BLaER1 treated with 17β-estradiol and CSF1 and Interleukin-3, amounts not matched to agents 10 nM and 100 nM (cell line): ENCODE measurements around the gene TTN.

Experiments used
- H3K27ac ChIP-seq, 11 experiments: shearing (Covaris generic); formaldehyde crosslinking; 2 replicates each; pipeline ENCODE4 v1.8.1; 2022
- H3K27me3 ChIP-seq, 11 experiments: shearing (Covaris generic); formaldehyde crosslinking; 2 replicates each; pipeline ENCODE4 v1.8.1; 2022
- H3K36me3 ChIP-seq, 11 experiments: shearing (Covaris generic); formaldehyde crosslinking; 2 replicates each; pipeline ENCODE4 v1.8.1; 2022
- H3K4me1 ChIP-seq, 10 experiments: shearing (Covaris generic); formaldehyde crosslinking; 2 replicates each; pipeline ENCODE4 v1.8.1; 2022
- H3K4me2 ChIP-seq, 11 experiments: shearing (Covaris generic); formaldehyde crosslinking; 2 replicates each; pipeline ENCODE4 v1.8.1; 2022
- H3K4me3 ChIP-seq, 10 experiments: shearing (Covaris generic); formaldehyde crosslinking; 2 replicates each; pipeline ENCODE4 v1.8.1; 2022
- H3K9ac ChIP-seq, 11 experiments: shearing (Covaris generic); formaldehyde crosslinking; 2 replicates each; pipeline ENCODE4 v1.8.1; 2022
- H3K9me3 ChIP-seq, 11 experiments: shearing (Covaris generic); formaldehyde crosslinking; replicated peaks in 1 of 11; 2 replicates each; pipeline ENCODE4 v1.8.1; 2022
- H4K20me1 ChIP-seq, 11 experiments: shearing (Covaris generic); formaldehyde crosslinking; 2 replicates each; pipeline ENCODE4 v1.8.1; 2022
- Cebpa-rat ChIP-seq, 11 experiments: shearing (Covaris generic); IDR thresholded peaks; 2 replicates each; pipeline ENCODE4 v1.8.1; 2022

The TTN gene

DNA sequence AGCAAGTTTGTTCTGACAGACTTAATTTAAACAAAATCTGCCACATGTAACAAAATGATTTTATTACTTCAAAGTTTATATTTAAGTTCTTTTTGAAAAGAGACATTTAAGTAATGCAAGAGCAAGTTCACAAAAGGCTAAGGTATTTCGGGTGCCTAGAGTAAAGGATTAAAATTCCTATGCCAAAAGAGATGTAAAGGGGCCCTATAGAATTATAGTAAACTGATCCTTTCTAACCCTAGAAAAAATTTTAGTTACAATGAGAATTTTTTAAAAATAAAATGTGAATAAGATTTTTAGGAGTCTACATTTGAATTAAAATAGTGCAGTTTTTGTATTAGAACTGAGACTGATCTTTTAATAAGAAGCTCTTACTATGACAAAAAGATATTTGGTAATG is 179.8 kb downstream of the TTN start:
- H3K9me3 ChIP-seq: no peaks in the 10 kb centered on the region
- no peaks in the 10 kb centered on the region for H3K27me3 ChIP-seq
- no peak overlapping the region for H3K4me2 ChIP-seq
- no peak overlapping the region for H3K4me3 ChIP-seq
- no peak overlapping the region for H3K27ac ChIP-seq
- no peaks in the 10 kb centered on the region for H3K36me3 ChIP-seq
- no peak for TF ChIP-seq Cebpa-rat (IDR thresholded peaks at IDR 0.05)
- H4K20me1 ChIP-seq: no peaks in the 10 kb centered on the region
- no peaks in the 10 kb centered on the region for H3K4me1 ChIP-seq
- no peak overlapping the region for H3K9ac ChIP-seq

DNA sequence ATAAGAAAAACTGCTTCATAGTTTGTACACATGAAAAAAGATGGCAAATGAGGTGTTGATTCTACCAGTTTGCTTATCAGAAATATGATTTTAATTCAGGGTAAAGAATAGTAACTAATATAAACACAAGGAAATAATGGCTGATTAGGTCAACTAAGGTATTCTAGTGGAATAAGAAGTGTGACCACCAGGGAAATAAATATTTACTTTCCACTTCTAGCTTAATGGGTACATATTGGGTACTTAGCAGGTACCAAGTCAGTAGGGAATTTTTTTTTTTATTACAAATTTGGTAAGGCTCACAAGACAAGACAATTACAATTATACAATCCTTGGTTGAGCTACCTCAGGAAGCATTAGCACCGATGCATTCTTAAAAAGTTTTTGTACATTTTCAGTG is 191.3 kb downstream of the TTN start:
- Histone ChIP-seq H4K20me1 (no peaks in the 10 kb centered on the region), H3K4me1 (no peaks in the 10 kb centered on the region), H3K27me3 (no peaks in the 10 kb centered on the region), H3K4me2 (no peak overlapping the region), H3K4me3 (no peak overlapping the region), H3K27ac (no peak overlapping the region), H3K9me3 (no peaks in the 10 kb centered on the region), H3K9ac (no peak overlapping the region), H3K36me3 (no peaks in the 10 kb centered on the region)
- no peak for TF ChIP-seq Cebpa-rat (IDR thresholded peaks at IDR 0.05)

DNA sequence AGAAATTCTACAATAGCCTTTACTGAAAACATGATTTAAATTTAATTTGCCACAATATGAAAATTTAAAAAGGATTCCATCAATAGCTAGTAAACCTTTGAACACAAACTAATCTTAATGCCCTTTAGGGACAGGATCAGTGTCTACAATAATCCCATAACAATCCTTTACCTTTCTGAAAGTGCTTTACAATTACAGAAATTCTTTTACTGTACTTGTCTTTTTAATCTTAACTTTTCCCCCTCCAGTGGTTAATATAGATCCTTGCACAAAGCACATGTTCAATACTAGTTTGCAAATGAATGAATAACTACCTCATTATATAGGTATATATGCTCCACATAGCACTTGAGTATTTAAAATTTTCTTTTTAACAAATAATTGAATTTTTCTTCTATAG is 204.3 kb downstream of the TTN start:
- no peak overlapping the region for H3K27ac ChIP-seq
- no peak overlapping the region for H3K4me2 ChIP-seq
- H3K9me3 ChIP-seq: no peaks in the 10 kb centered on the region
- H3K36me3 ChIP-seq: 0 out of 22 replicates have a peak, but pooled peaks cover 0 to 6% (median 0%) of the 10 kb centered on the region in 11 experiments
- no peaks in the 10 kb centered on the region for H3K27me3 ChIP-seq
- H3K4me3 ChIP-seq: no peak overlapping the region
- H3K4me1 ChIP-seq: no peaks in the 10 kb centered on the region
- TF ChIP-seq Cebpa-rat (IDR thresholded peaks at IDR 0.05): no peak
- H4K20me1 ChIP-seq: no peaks in the 10 kb centered on the region
- H3K9ac ChIP-seq: no peak overlapping the region

DNA sequence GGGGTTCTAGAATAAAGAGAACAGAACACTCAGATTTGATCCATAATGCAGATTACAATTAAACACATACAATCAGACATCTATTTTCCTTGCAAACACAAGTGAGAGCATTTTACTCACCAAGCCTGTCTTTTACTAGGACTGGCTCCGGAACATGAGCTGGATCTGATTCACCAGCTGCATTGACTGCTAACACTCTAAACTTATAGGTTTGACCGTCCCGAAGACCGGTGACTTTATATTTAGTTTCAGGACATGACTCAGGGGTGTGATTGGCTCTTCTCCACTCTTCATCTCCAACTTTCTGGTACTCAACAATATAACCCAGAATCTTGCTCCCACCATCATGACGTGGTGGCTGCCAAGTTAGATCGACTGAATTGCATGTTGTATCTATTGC is 214.6 kb downstream of the TTN start:
- Histone ChIP-seq H3K36me3 (no peaks in the 10 kb centered on the region), H3K27ac (no peak overlapping the region), H3K9me3 (no peaks in the 10 kb centered on the region), H3K4me1 (no peaks in the 10 kb centered on the region), H4K20me1 (no peaks in the 10 kb centered on the region), H3K9ac (no peak overlapping the region), H3K4me3 (no peak overlapping the region), H3K4me2 (no peak overlapping the region), H3K27me3 (no peaks in the 10 kb centered on the region)
- TF ChIP-seq Cebpa-rat (IDR thresholded peaks at IDR 0.05): no peak

DNA sequence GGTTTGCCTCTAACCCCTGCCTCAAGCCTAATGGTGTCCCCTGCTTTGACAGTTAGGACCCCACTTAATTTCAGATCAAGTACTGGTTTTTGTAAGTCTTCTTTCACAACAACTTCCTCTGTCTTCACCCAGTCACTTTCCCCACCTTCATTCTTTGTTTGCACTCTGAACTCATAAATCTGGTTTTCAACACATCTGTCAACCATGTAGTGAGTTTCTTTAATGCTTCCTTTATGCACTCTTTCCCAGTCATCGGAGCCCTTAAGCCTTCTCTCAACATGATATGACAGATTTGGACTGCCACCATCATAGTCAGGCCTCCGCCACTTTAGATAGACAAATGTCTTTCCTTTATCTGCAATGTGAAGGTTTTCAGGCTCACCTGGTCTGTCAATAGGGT is 217.9 kb downstream of the TTN start:
- no peaks in the 10 kb centered on the region for H4K20me1 ChIP-seq
- no peak for TF ChIP-seq Cebpa-rat (IDR thresholded peaks at IDR 0.05)

DNA sequence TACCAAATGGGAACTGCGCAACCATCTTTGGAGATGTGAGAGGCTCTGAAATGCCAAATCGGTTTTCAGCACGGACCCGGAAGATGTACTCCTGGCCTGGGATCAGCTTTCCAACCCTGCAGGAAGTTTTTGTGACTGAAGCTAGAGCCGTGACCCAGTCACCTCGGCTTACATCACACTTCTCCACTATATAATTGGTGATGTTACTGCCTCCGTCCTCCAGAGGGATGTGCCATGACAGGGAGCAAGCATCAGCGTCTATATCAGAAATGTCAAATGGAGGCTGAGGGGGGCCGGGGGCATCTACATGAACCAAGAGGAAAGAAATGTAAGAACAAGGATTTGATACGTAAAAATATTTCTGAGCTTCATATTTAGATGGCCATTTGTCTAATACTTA is 222.6 kb downstream of the TTN start:
- no peak overlapping the region for H3K4me2 ChIP-seq
- H3K9me3 ChIP-seq: no peaks in the 10 kb centered on the region

More for the DNA sequence above, 217.9 kb downstream of the TTN start:
- Histone ChIP-seq H3K9me3 (no peaks in the 10 kb centered on the region), H3K27me3 (no peaks in the 10 kb centered on the region), H3K9ac (no peak overlapping the region), H3K36me3 (no peaks in the 10 kb centered on the region), H3K4me3 (no peak overlapping the region), H3K4me2 (no peak overlapping the region), H3K27ac (no peak overlapping the region), H3K4me1 (no peaks in the 10 kb centered on the region)

DNA sequence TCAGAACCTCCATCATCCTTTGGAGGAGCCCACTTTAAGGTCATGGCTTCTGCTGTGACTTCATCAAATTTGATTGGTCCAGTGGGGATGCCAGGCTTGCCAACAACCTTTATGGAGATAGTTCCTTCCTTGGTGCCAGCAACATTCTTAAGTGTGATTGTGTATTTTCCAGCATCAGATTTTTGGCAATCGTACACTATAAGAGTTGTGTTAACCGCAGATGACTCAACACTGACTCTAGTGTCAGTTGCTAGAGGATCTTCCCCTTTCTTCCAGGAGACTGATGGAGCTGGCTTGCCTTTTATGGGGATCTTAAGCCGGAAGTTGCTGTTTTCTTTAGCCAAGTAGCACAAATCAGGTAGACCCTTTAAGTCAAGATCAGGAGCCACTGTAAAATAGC is 228.2 kb downstream of the TTN start:
- H3K4me1 ChIP-seq: no peaks in the 10 kb centered on the region
- H4K20me1 ChIP-seq: no peaks in the 10 kb centered on the region
- no peaks in the 10 kb centered on the region for H3K27me3 ChIP-seq
- no peak for TF ChIP-seq Cebpa-rat (IDR thresholded peaks at IDR 0.05)
- peaks cover 0 to 6% (median 0%) of the 10 kb centered on the region in 11 experiments; a peak in 2 of 22 replicates for H3K36me3 ChIP-seq
- H3K27ac ChIP-seq: no peak overlapping the region
- no peak overlapping the region for H3K4me3 ChIP-seq
- H3K9ac ChIP-seq: no peak overlapping the region
- no peak overlapping the region for H3K4me2 ChIP-seq
- peaks cover 0 to 10% (median 0%) of the 10 kb centered on the region in 11 experiments; a peak in 2 of 22 replicates for H3K9me3 ChIP-seq

More for the DNA sequence above, 222.6 kb downstream of the TTN start:
- Histone ChIP-seq H4K20me1 (no peaks in the 10 kb centered on the region), H3K9ac (no peak overlapping the region), H3K36me3 (no peaks in the 10 kb centered on the region), H3K27ac (no peak overlapping the region), H3K4me3 (no peak overlapping the region), H3K4me1 (no peaks in the 10 kb centered on the region), H3K27me3 (no peaks in the 10 kb centered on the region)
- TF ChIP-seq Cebpa-rat (IDR thresholded peaks at IDR 0.05): no peak

DNA sequence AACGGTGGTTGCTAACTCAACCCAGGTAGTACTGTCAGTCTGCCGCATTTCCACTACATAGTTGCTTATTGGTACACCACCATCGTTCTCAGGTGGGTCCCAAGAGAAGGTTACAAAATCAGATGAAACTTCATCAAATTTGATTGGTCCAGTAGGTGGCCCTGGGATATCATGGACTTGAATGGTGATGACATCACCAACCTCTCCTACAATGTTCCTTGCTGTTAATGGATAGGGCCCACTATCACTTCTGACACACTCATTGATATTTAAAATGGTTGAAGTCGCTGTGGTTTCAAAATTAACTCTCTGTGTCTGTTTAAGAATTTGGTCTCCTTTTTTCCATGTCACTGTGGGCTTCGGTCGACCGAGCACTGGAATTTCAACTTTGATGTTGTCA is 232.4 kb downstream of the TTN start:
- Histone ChIP-seq H3K27me3 (no peaks in the 10 kb centered on the region), H3K9me3 (peaks cover 0 to 10% (median 0%) of the 10 kb centered on the region in 11 experiments; a peak in 4 of 22 replicates), H4K20me1 (no peaks in the 10 kb centered on the region), H3K4me1 (no peaks in the 10 kb centered on the region), H3K9ac (no peak overlapping the region), H3K27ac (no peak overlapping the region), H3K4me2 (no peak overlapping the region), H3K4me3 (no peak overlapping the region), H3K36me3 (peaks cover 0 to 10% (median 0%) of the 10 kb centered on the region in 11 experiments; a peak in 2 of 22 replicates)
- no peak for TF ChIP-seq Cebpa-rat (IDR thresholded peaks at IDR 0.05)

DNA sequence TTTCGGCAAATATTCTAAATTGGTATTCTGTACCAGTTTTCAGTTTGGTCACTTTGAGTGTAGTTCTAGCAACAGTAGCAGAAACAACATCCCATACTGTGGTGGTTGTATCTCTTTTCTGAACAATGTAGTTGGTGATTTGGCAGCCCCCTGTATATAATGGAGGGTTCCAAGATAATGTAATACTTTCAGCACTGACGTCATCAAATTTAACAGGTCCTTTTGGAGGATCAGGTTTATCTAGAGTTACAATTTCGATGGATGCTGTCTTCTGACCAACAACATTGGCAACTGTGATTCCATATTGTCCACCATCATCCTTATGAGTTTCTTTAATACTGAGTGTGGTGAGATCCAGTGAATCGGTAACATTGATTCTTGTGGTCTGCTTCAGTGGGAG is 239.0 kb downstream of the TTN start:
- Histone ChIP-seq H3K27ac (no peak overlapping the region), H3K4me1 (no peaks in the 10 kb centered on the region), H4K20me1 (no peaks in the 10 kb centered on the region), H3K9ac (no peak overlapping the region), H3K36me3 (peaks cover 0 to 6% (median 0%) of the 10 kb centered on the region in 11 experiments; a peak in 1 of 22 replicates), H3K9me3 (peaks cover 0 to 21% (median 5%) of the 10 kb centered on the region in 11 experiments; a peak in 10 of 22 replicates), H3K4me3 (no peak overlapping the region), H3K4me2 (no peak overlapping the region), H3K27me3 (no peaks in the 10 kb centered on the region)
- no peak for TF ChIP-seq Cebpa-rat (IDR thresholded peaks at IDR 0.05)

DNA sequence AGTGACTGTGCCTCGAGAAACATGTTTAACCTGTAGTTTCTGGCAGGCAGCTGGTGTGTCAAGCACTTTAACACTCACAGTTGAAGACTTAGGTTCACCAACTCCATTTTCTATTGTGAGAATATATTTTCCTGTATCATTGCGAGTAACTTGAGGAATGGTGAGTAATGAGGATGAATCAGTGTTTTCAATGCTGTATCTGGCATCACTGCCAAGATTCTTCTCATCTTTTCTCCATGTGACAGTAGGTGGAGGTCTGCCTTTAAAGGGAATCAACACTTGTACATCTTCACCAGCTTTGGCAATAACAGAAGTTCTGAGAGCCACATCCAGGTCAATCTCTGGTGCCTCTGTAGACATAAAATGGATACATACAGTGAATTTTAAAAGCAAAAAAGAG is 254.2 kb downstream of the TTN start:
- no peak overlapping the region for H3K27ac ChIP-seq
- H3K9ac ChIP-seq: no peak overlapping the region
- 0 out of 20 replicates have a peak, but pooled peaks cover 0 to 6% (median 0%) of the 10 kb centered on the region in 10 experiments for H3K4me1 ChIP-seq
- no peak overlapping the region for H3K4me3 ChIP-seq
- H3K27me3 ChIP-seq: no peaks in the 10 kb centered on the region
- peaks cover 2 to 12% (median 7%) of the 10 kb centered on the region in 11 experiments; a peak in 19 of 22 replicates for H3K9me3 ChIP-seq
- no peak overlapping the region for H3K4me2 ChIP-seq
- TF ChIP-seq Cebpa-rat (IDR thresholded peaks at IDR 0.05): no peak
- peaks cover 0 to 9% (median 4%) of the 10 kb centered on the region in 11 experiments; a peak in 5 of 22 replicates for H3K36me3 ChIP-seq
- no peaks in the 10 kb centered on the region for H4K20me1 ChIP-seq
